NCI-H1930 (cell line): Measurements from ENCODE around the gene ACOXL.

Source experiments
- DNase-seq, 2 experiments: peaks; one replicate each; lab custom pipeline; 2025; lab: John Stamatoyannopoulos, UW

ACOXL gene

GRCh38 chr2:111007757-111008688, 275.6 kb downstream of the ACOXL start:
- DNase-seq: no peak

GRCh38 chr2:111011218-111011617, 278.8 kb downstream of the ACOXL start:
- no peak for DNase-seq

GRCh38 chr2:111015283-111015995, 283.1 kb downstream of the ACOXL start:
- no peak for DNase-seq

- no peak for DNase-seq
Observed at GRCh38 chr2:111017034-111017622, 284.8 kb downstream of the ACOXL start.

- DNase-seq: no peak
Observed at GRCh38 chr2:111017909-111018308, 285.5 kb downstream of the ACOXL start.

- DNase-seq: no peak
Observed at GRCh38 chr2:111019381-111019780, 287.0 kb downstream of the ACOXL start.

GRCh38 chr2:111022633-111023032, 290.3 kb downstream of the ACOXL start:
- DNase-seq: no peak

GRCh38 chr2:111024496-111024895, 292.1 kb downstream of the ACOXL start:
- no peak for DNase-seq

GRCh38 chr2:111025288-111025687, 292.9 kb downstream of the ACOXL start:
- DNase-seq: no peak

- no peak for DNase-seq
Observed at GRCh38 chr2:111028720-111029119, 296.3 kb downstream of the ACOXL start.

- DNase-seq: no peak
Observed at GRCh38 chr2:111029181-111029927, 297.0 kb downstream of the ACOXL start.

GRCh38 chr2:111030260-111030891, 298.0 kb downstream of the ACOXL start:
- no peak for DNase-seq

GRCh38 chr2:111030945-111031344, 298.6 kb downstream of the ACOXL start:
- DNase-seq: no peak

- DNase-seq: no peak
Observed at GRCh38 chr2:111031546-111032478, 299.4 kb downstream of the ACOXL start.

- no peak for DNase-seq
Observed at GRCh38 chr2:111032721-111033429, 300.5 kb downstream of the ACOXL start.

GRCh38 chr2:111034146-111034545, 301.8 kb downstream of the ACOXL start:
- no peak for DNase-seq

GRCh38 chr2:111034606-111035005, 302.2 kb downstream of the ACOXL start:
- no peak for DNase-seq

- no peak for DNase-seq
Observed at GRCh38 chr2:111035830-111036441, 303.6 kb downstream of the ACOXL start.

GRCh38 chr2:111037128-111037527, 304.8 kb downstream of the ACOXL start:
- no peak for DNase-seq
